ENCODE results near the gene MIB2. TPM values are rescaled to one million over a fixed set of nuclear protein-coding genes. Genes with fewer than 3 reads are reported as not detected.

Gene MIB2
- total RNA-seq, 1 donor from 2014 or later = 7.5 TPM

GRCh38 chr1:1610796-1611195 lies 4.5 kb upstream of the MIB2 start:
- peaks cover 19% of the 10 kb centered on the region for H3K79me2 ChIP-seq (ENCODE audit: low read depth)
- Mint-ChIP-seq H3K27ac (no peak overlapping the region), H3K27me3 (ENCODE audit: insufficient read depth, low read depth) (peaks cover 2% of the 10 kb centered on the region), H3K4me3 (no peak overlapping the region), H3K36me3 (peaks cover 6% of the 10 kb centered on the region), H3K9me3 (no peaks in the 10 kb centered on the region), H3K4me1 (peaks cover 19% of the 10 kb centered on the region)
- no peak overlapping the region for H3K4me3 ChIP-seq
- H3K27ac ChIP-seq = no peak overlapping the region
- no peak overlapping the region for H2AFZ ChIP-seq (replicated peaks)
- H3K36me3 ChIP-seq = no peaks in the 10 kb centered on the region
- no peak overlapping the region for H3K9ac ChIP-seq
- no peak overlapping the region for H3K4me2 ChIP-seq
- H3F3A ChIP-seq (ENCODE audit: low read depth) = peaks cover 15% of the 10 kb centered on the region
- TF ChIP-seq EZH2 (IDR thresholded peaks at IDR 0.05) (no peak), EZH2phosphoT487 (IDR thresholded peaks at IDR 0.05) (no peak)
- TF ChIP-seq, protein P1, sequence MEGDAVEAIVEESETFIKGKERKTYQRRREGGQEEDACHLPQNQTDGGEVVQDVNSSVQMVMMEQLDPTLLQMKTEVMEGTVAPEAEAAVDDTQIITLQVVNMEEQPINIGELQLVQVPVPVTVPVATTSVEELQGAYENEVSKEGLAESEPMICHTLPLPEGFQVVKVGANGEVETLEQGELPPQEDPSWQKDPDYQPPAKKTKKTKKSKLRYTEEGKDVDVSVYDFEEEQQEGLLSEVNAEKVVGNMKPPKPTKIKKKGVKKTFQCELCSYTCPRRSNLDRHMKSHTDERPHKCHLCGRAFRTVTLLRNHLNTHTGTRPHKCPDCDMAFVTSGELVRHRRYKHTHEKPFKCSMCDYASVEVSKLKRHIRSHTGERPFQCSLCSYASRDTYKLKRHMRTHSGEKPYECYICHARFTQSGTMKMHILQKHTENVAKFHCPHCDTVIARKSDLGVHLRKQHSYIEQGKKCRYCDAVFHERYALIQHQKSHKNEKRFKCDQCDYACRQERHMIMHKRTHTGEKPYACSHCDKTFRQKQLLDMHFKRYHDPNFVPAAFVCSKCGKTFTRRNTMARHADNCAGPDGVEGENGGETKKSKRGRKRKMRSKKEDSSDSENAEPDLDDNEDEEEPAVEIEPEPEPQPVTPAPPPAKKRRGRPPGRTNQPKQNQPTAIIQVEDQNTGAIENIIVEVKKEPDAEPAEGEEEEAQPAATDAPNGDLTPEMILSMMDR (IDR thresholded peaks at IDR 0.05) = no peak
- no peaks in the 10 kb centered on the region for H3K9me3 ChIP-seq (ENCODE audit: low read depth)
- no peaks in the 10 kb centered on the region for H3K27me3 ChIP-seq
- DNase-seq (ENCODE audit: low spot score) = no peak
- H3K4me1 ChIP-seq = peaks cover 6% of the 10 kb centered on the region
- peaks cover 19% of the 10 kb centered on the region for H4K20me1 ChIP-seq (ENCODE audit: low read depth)

- Mint-ChIP-seq H3K27me3 (ENCODE audit: insufficient read depth, low read depth) (peaks cover 2% of the 10 kb centered on the region), H3K27ac (peak overlapping the region; percentile 37), H3K36me3 (peaks cover 6% of the 10 kb centered on the region), H3K4me3 (no peak overlapping the region), H3K4me1 (peaks cover 21% of the 10 kb centered on the region), H3K9me3 (no peaks in the 10 kb centered on the region)
- Histone ChIP-seq H3K79me2 (ENCODE audit: low read depth) (peaks cover 28% of the 10 kb centered on the region), H3K27me3 (no peaks in the 10 kb centered on the region), H3K9me3 (ENCODE audit: low read depth) (no peaks in the 10 kb centered on the region), H3K9ac (no peak overlapping the region), H3K4me3 (no peak overlapping the region), H3K4me1 (peaks cover 11% of the 10 kb centered on the region), H3K4me2 (no peak overlapping the region), H3F3A (ENCODE audit: low read depth) (peaks cover 19% of the 10 kb centered on the region), H2AFZ (replicated peaks) (no peak overlapping the region), H4K20me1 (ENCODE audit: low read depth) (peaks cover 28% of the 10 kb centered on the region), H3K27ac (no peak overlapping the region), H3K36me3 (no peaks in the 10 kb centered on the region)
- DNase-seq (ENCODE audit: low spot score) = no peak
- TF ChIP-seq, protein P1 (IDR thresholded peaks at IDR 0.05) = no peak
- TF ChIP-seq EZH2phosphoT487 (IDR thresholded peaks at IDR 0.05) (no peak), EZH2 (IDR thresholded peaks at IDR 0.05) (no peak)
Measured at GRCh38 chr1:1612104-1612400, 3.2 kb upstream of the MIB2 start.

GRCh38 chr1:1613509-1614082 lies 1.7 kb upstream of the MIB2 start:
- H3K36me3 ChIP-seq = no peaks in the 10 kb centered on the region
- peaks cover 37% of the 10 kb centered on the region for H4K20me1 ChIP-seq (ENCODE audit: low read depth)
- H3K27ac ChIP-seq = no peak overlapping the region
- H3K4me1 Mint-ChIP-seq = peaks cover 26% of the 10 kb centered on the region
- TF ChIP-seq EZH2phosphoT487 (IDR thresholded peaks at IDR 0.05) (no peak), EZH2 (IDR thresholded peaks at IDR 0.05) (no peak)
- TF ChIP-seq, protein P1 (IDR thresholded peaks at IDR 0.05) = no peak
- H3K9me3 ChIP-seq (ENCODE audit: low read depth) = no peaks in the 10 kb centered on the region
- no peaks in the 10 kb centered on the region for H3K9me3 Mint-ChIP-seq
- H3K27me3 Mint-ChIP-seq (ENCODE audit: insufficient read depth, low read depth) = peaks cover 2% of the 10 kb centered on the region
- no peaks in the 10 kb centered on the region for H3K27me3 ChIP-seq
- H3K4me3 ChIP-seq = peak overlapping the region; percentile 92
- peak overlapping the region; percentile 95 for H3K4me3 Mint-ChIP-seq
- no peak overlapping the region for H2AFZ ChIP-seq (replicated peaks)
- no peak overlapping the region for H3K9ac ChIP-seq
- H3K79me2 ChIP-seq (ENCODE audit: low read depth) = peaks cover 30% of the 10 kb centered on the region
- H3F3A ChIP-seq (ENCODE audit: low read depth) = peaks cover 19% of the 10 kb centered on the region
- no peak for DNase-seq (ENCODE audit: low spot score)
- no peak overlapping the region for H3K27ac Mint-ChIP-seq
- peaks cover 8% of the 10 kb centered on the region for H3K36me3 Mint-ChIP-seq
- H3K4me2 ChIP-seq = peak overlapping the region; percentile 81
- peaks cover 11% of the 10 kb centered on the region for H3K4me1 ChIP-seq

All from neural progenitor cell (in vitro differentiated cells).